GM19397 (cell line): Measurements from ENCODE around the gene DKK2.

Experiments used
- ATAC-seq: cut with Tn5 transposase; IDR thresholded peaks from one replicate; pipeline ENCODE4 v1.9.1; 2021; ENCODE audit warnings: mild to moderate bottlenecking, moderate library complexity; ENCODE audit not compliant: unreplicated experiment

DKK2 gene

GRCh38 chr4:107035819-107036583 is at the start of gene DKK2:
DKK2 (minus strand) TSS chr4:107036313; CDS start chr4:107035591, 722 bp downstream.
- ATAC-seq = no peak

GRCh38 chr4:107077192-107077591 is 41.1 kb upstream of the DKK2 start:
- ATAC-seq = no peak

- no peak for ATAC-seq
These were observed 37.0 kb upstream of the DKK2 start for GRCh38 chr4:107072836-107073736.

- ATAC-seq = no peak
These were observed 35.0 kb upstream of the DKK2 start for GRCh38 chr4:107071108-107071507.

GRCh38 chr4:107069049-107069448 is 32.9 kb upstream of the DKK2 start:
- ATAC-seq = no peak

DNA sequence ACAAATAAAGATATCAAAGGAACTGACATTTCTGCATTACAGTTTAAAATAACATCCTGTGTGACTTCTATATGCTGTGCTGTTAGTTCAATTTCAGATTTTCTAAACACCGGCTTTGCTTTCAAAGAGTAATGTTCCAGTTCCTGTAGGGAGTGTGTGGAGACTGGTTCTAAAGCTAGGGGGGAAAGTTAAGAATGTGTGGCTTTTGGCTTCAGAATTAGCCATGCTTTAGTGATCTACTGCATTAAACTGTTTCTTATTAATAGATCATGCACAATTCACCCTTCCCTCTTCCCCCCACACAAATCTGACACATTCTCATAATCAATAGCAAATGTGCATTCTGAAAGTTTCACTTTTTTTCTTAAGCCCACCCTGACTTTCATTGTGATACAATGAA is 32.0 kb upstream of the DKK2 start:
- no peak for ATAC-seq

- ATAC-seq = no peak
These were observed 30.5 kb upstream of the DKK2 start for GRCh38 chr4:107066621-107067020.

- ATAC-seq = no peak
These were observed 29.1 kb upstream of the DKK2 start for GRCh38 chr4:107065201-107065600.

- no peak for ATAC-seq
These were observed 24.3 kb upstream of the DKK2 start for GRCh38 chr4:107060388-107060787.

DNA sequence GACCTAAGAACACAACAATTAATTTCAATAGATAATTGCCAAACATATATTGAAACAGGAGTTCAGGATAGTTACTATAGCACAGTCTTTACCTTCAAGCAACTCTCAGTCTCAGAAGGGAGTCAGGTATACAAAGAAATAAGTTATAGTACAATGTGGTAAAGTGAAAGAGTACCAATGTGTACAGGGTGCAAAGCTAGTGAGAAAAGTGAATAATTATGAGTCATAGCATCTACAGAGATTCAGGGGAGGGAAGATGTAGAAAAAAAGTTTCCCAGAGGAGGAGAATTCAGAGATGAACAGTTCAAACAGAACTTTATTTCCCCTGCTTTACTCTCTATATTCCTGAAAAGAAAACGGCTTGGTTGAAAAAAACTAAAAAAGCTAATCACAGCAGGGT is 22.7 kb upstream of the DKK2 start:
- ATAC-seq = no peak

GRCh38 chr4:107050525-107051135 is 14.5 kb upstream of the DKK2 start:
- no peak for ATAC-seq

DNA sequence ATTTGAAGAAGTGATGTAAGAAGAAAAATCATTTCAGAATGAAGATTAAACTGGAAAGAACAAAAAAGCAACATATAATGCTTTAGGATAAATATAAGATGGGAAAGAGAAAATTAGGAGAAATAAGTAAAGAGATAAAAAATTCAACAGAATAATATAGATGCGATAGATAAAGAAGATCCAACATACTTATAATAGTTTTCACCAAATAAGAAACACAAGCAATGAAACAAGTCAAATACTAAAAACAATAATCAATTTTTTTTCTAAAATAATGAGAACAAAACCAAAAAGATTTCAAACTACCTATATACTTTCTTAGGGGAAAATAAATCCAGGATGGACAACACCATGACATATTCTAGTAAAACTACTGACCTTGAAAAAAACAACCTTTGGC is 10.1 kb upstream of the DKK2 start:
- no peak for ATAC-seq

- no peak for ATAC-seq
These were observed 8.1 kb upstream of the DKK2 start for GRCh38 chr4:107044170-107044569.

DNA sequence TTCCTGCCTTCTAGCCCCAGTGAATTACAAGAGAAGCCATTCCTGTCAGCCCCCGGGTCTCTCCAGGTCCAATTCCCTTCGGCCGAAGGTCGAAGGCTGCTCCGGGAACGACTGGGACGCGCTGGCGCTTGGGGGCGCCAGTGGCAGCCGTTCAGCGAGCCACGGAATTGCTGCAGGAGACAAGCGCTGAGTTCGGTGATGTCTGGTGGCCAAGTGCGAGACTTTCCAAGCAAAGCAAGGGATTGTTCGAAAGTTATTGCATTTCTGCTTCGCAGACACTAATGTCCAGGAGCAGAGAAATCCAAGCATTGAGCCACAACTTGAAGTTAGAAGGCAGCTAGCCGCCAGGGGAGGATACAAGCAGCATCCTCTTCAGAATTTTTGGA is 1.1 kb upstream of the DKK2 start:
- no peak for ATAC-seq

DNA sequence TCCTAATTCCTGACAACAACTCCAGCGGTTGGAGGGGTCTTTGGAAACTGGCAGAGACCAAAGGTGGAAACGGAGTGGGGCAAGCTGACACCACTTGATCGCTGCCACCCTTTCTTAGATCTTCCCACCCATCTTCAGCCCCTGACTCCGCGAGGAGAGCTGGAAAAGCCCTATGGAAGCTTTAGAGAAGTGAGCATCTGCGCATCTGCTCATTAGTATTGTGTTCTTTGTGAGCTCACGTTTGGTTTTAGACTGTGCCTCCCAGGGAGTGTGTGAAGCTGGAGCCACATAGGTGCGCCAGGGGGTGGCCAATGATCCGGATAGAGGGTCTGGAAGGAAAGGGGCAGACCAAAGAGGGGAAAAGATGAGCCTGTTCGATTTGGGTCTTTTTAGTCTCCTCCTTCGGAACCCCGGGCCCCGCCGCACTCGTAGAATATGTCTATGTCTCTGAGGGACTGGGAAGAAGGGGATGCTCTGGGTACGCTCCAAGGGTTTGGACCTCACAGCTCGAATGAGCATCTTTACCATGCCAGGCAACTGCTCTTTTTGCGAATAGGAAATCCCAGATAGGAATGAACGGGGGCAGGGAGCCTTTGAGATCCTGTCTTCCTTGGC is 578 bp upstream of the DKK2 start:
- ATAC-seq = no peak

DNA sequence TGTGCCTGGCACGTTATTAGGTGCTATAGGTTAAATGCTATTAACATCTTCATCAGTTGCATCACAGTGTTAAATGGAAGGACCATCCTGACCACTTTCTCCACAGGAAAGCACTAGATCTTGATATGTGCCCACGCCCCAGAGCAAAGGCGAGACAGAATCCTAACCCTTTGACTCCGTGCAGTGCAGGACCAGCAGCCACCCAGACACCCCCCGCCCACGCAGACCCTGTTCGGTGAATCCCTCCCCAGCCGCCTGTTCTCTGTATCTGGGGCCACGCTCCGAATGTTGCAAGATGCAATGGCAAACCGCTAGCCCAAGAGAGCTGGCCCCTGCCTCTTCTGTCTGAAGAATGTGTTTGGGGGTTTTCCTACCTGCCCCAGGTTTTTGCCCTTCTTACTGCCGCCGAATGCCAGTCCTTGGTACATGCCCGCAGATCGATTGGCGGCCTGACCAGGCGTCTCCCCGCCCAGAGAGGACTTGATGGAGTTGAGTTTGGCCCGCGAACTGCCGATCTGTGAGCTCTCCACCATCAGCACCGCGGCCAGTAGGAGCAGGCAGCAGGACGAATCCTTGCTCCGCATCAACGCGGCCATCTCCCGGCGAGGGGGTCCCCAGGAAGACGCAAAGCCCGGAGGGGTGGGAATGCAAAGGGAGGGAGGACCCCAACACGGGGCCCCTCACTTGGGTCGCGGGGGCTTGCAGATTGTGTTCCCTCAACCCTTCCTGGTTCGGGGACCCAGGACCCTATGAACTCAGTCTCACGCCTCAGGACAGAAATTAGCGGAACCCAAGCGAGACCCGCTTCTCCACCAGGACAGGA is 906 bp downstream of the DKK2 start:
- no peak for ATAC-seq

- no peak for ATAC-seq
These were observed 1.8 kb downstream of the DKK2 start for GRCh38 chr4:107034091-107034995.

GRCh38 chr4:107027379-107027778 is 8.7 kb downstream of the DKK2 start:
- ATAC-seq = no peak

DNA sequence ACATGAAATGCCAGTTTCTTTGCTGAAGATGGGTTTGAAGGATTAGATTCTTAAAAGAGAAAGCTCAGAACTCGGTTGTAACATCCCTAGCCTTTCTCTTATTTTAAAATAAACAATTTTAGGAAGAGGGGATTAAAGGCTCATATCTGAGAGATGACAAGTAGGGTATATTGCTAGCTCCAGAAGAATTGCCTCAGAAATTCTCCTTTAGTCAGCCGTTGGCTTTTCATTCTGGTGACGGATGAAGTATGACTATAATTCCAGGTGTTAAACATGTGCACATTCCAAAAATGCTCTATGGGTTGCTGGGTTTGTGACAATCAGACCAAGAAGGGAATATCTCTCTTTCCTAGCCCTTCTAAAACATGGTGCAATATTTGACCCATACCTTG is 17.8 kb downstream of the DKK2 start:
- ATAC-seq = no peak
